Coronary artery (tissue), 2 donors: ENCODE results near the gene CCDC182.

ENCODE experiments used
- DNase-seq: peaks from one replicate; pipeline ENCODE4 v3.0.0-alpha.2; 2017; ENCODE audit warnings: low spot score
- H3K27ac ChIP-seq, 2 donors: fragments of 200-600 bp; sonication (generic); one replicate each; pipeline ENCODE4 v1.5.1; 2016 to 2019
- H3K4me3 ChIP-seq: fragments of 200-600 bp; sonication (generic); 2 replicates; pipeline ENCODE4 v1.5.1; 2016; ENCODE audit warnings: mild to moderate bottlenecking, moderate library complexity
- CTCF ChIP-seq: fragments of 200-600 bp; sonication (generic); IDR thresholded peaks from one replicate; pipeline ENCODE4 v1.5.1; 2019; ENCODE audit warnings: antibody characterized with exemption

CCDC182 gene

GRCh38 chr17:57730026-57730701 lies 14.9 kb downstream of the CCDC182 start:
- no peak overlapping the region for H3K27ac ChIP-seq
- TF ChIP-seq CTCF, result no peak
- H3K4me3 ChIP-seq, result no peak overlapping the region
- DNase-seq, result no peak

- DNase-seq, result no peak
- Histone ChIP-seq H3K4me3 (no peak overlapping the region), H3K27ac (no peak overlapping the region)
- TF ChIP-seq CTCF, result no peak
Observed at GRCh38 chr17:57727630-57728175, 17.4 kb downstream of the CCDC182 start.

GRCh38 chr17:57726838-57727237 lies 18.3 kb downstream of the CCDC182 start:
- no peak for DNase-seq

GRCh38 chr17:57726213-57726790 lies 18.8 kb downstream of the CCDC182 start:
- DNase-seq, result no peak
- H3K4me3 ChIP-seq, result no peak overlapping the region
- H3K27ac ChIP-seq, result no peak overlapping the region

More at GRCh38 chr17:57726838-57727237, 18.3 kb downstream of the CCDC182 start:
- no peak overlapping the region for H3K4me3 ChIP-seq
- H3K27ac ChIP-seq, result no peak overlapping the region
- TF ChIP-seq CTCF, result no peak

GRCh38 chr17:57724729-57725125 lies 20.4 kb downstream of the CCDC182 start:
- no peak for TF ChIP-seq CTCF
- Histone ChIP-seq H3K27ac (no peak overlapping the region), H3K4me3 (no peak overlapping the region)
- no peak for DNase-seq

More at GRCh38 chr17:57726213-57726790, 18.8 kb downstream of the CCDC182 start:
- TF ChIP-seq CTCF, result no peak

- TF ChIP-seq CTCF, result no peak
- no peak overlapping the region for H3K4me3 ChIP-seq
- DNase-seq, result no peak
- H3K27ac ChIP-seq, result no peak overlapping the region
Observed at GRCh38 chr17:57724026-57724728, 20.9 kb downstream of the CCDC182 start.
